Neural cell (in vitro differentiated cells): ENCODE results near the gene ZNF512. TPM values are rescaled to one million over a fixed set of nuclear protein-coding genes. Genes with fewer than 3 reads are reported as not detected.

Experiments
- H2AFZ ChIP-seq: fragments of 200-600, 300-800 bp; sonication (generic), shearing (Covaris generic); 2 replicates; pipeline ENCODE4 v1.6.0; 2014; ENCODE audit warnings: low read depth, mild to moderate bottlenecking, antibody characterized with exemption, low read length, moderate library complexity
- H3F3A ChIP-seq: fragments of 200-600 bp; shearing (Covaris generic); 2 replicates; pipeline ENCODE4 v1.6.1; 2016; ENCODE audit warnings: mild to moderate bottlenecking, moderate library complexity, mixed read lengths, antibody characterized with exemption, low read length; ENCODE audit not compliant: insufficient read depth, poor library complexity, severe bottlenecking
- H3K27ac ChIP-seq: fragments of 200-600, 300-800 bp; sonication (generic), shearing (Covaris generic); 2 replicates; pipeline ENCODE4 v1.5.1; 2014; ENCODE audit warnings: mild to moderate bottlenecking, low read length, moderate library complexity
- H3K27me3 ChIP-seq: fragments of 300-800, 200-600 bp; sonication (generic), shearing (Covaris generic); 2 replicates; pipeline ENCODE4 v1.6.0; 2014; ENCODE audit warnings: mild to moderate bottlenecking, low read depth, low read length, moderate library complexity; ENCODE audit not compliant: insufficient read depth
- H3K36me3 ChIP-seq: fragments of 300-800, 200-600 bp; sonication (generic), shearing (Covaris generic); 2 replicates; pipeline ENCODE4 v1.5.1; 2014; ENCODE audit warnings: mild to moderate bottlenecking, antibody characterized with exemption, low read length, moderate library complexity; ENCODE audit not compliant: insufficient read depth
- H3K4me2 ChIP-seq: fragments of 300-800, 200-600 bp; sonication (generic), shearing (Covaris generic); 2 replicates; pipeline ENCODE4 v1.6.0; 2014; ENCODE audit warnings: mild to moderate bottlenecking, low read length
- H3K4me3 ChIP-seq: fragments of 300-800, 200-600 bp; sonication (generic), shearing (Covaris generic); 2 replicates; pipeline ENCODE4 v1.5.1; 2014; ENCODE audit warnings: mild to moderate bottlenecking, low read length, moderate library complexity
- H3K79me2 ChIP-seq: fragments of 200-600 bp; shearing (Covaris generic); replicated peaks from 2 replicates; pipeline ENCODE4 v1.6.0; 2014; ENCODE audit warnings: mild to moderate bottlenecking, low read length, moderate library complexity; ENCODE audit not compliant: insufficient read depth
- H3K9ac ChIP-seq: fragments of 300-800, 200-600 bp; sonication (generic), shearing (Covaris generic); 2 replicates; pipeline ENCODE4 v1.6.1; 2016; ENCODE audit warnings: mild to moderate bottlenecking, low read length, mixed read lengths
- H3K9me2 ChIP-seq: fragments of 200-600 bp; shearing (Covaris generic); 2 replicates; pipeline ENCODE4 v1.6.1; 2016; ENCODE audit warnings: mild to moderate bottlenecking, low read length, mixed read lengths; ENCODE audit not compliant: insufficient read depth
- H3K9me3 ChIP-seq: fragments of 200-600, 300-800 bp; sonication (generic), shearing (Covaris generic); 2 replicates; pipeline ENCODE4 v1.6.1; 2016; ENCODE audit warnings: mild to moderate bottlenecking, mixed run types, low read length, moderate library complexity, mixed read lengths
- H4K20me1 ChIP-seq: fragments of 200-600 bp; shearing (Covaris generic); 2 replicates; pipeline ENCODE4 v1.6.1; 2016; ENCODE audit warnings: mild to moderate bottlenecking, mixed run types; ENCODE audit not compliant: insufficient read depth
- EP300 ChIP-seq: fragments of 450-650 bp; conservative IDR thresholded peaks from 2 replicates; pipeline ENCODE4 v1.6.1; 2014; ENCODE audit warnings: antibody characterized with exemption, mild to moderate bottlenecking, moderate library complexity; ENCODE audit not compliant: poor library complexity, severe bottlenecking
- EZH2 ChIP-seq: fragments of 200-600, 300-800 bp; shearing (Covaris generic), sonication (generic); IDR thresholded peaks from 2 replicates; pipeline ENCODE4 v1.6.1; 2014; ENCODE audit warnings: antibody characterized with exemption, low read length, borderline replicate concordance, mild to moderate bottlenecking; ENCODE audit not compliant: insufficient read depth, poor library complexity, severe bottlenecking
- MXI1 ChIP-seq: fragments of 450-650 bp; conservative IDR thresholded peaks from 2 replicates; pipeline ENCODE4 v1.6.1; 2014; ENCODE audit warnings: antibody characterized with exemption, mild to moderate bottlenecking; ENCODE audit not compliant: poor library complexity, severe bottlenecking
- POLR2AphosphoS5 ChIP-seq: IDR thresholded peaks from 2 replicates; pipeline ENCODE4 v1.6.1; 2012
- RAD21 ChIP-seq: fragments of 450-650 bp; conservative IDR thresholded peaks from 2 replicates; pipeline ENCODE4 v1.6.1; 2014; ENCODE audit warnings: antibody characterized with exemption, mild to moderate bottlenecking, moderate library complexity
- SMC3 ChIP-seq: fragments of 450-650 bp; conservative IDR thresholded peaks from 2 replicates; pipeline ENCODE4 v1.6.1; 2014; ENCODE audit warnings: antibody characterized with exemption, mild to moderate bottlenecking, moderate library complexity; ENCODE audit not compliant: poor library complexity
- TAF1 ChIP-seq: IDR thresholded peaks from 2 replicates; pipeline ENCODE4 v1.6.1; 2012; ENCODE audit warnings: low read depth
- polyA plus RNA-seq: library from polyadenylated mRNA; depleted of rRNA; stranded (reverse); fragments of >200 nt; gene quantifications from 2 replicates; pipeline ENCODE4 v1.2.3, GENCODE V29; 2014
- TF ChIP-seq, protein P1 (sequence below): IDR thresholded peaks from 2 replicates; pipeline ENCODE4 v1.6.1; 2012; ENCODE audit warnings: borderline replicate concordance
- TF ChIP-seq, protein P2 (sequence below): fragments of 450-650 bp; IDR thresholded peaks from 2 replicates; pipeline ENCODE4 v1.5.1; 2014; ENCODE audit warnings: antibody characterized with exemption, mild to moderate bottlenecking, moderate library complexity; ENCODE audit not compliant: poor library complexity, severe bottlenecking

The ZNF512 gene
- polyA plus RNA-seq, 1 donor from 2014 or later = 30.8 TPM

DNA sequence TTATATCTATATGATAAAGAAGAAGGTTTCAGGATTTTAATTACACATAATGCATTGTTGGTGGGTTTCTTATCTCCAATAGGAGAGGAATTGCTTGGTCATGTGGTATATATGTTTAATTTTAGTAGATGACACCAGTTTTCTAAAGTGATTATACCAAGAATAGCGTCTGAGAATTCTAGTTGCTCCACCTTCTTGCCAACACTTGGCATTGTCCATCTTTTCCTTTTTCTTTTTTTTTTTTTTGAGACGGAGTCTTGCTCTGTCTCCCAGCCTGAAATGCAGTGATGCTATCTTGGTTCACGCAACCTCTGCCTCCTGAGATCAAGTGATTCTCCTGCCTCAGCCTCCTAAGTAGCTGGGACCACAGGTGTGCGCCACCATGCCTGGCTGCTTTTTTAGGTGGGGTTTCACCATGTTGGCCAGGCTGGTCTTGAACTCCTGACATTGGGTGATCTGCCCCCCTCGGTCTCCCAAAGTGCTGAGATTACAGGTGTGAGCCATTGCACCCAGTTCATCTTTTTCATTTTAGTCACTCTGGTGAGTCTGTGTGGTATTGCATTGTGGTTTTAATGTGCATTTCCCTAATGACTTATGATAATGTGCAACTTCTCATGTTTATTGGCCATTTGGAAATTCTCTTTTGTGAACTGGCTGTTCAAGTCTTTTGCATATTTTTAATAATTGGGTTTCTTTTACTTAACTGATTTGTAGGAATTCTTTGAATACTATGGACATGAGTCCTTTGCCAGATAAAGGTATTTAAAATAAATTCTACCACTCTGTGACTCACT is 37.3 kb upstream of the ZNF512 start:
- no peaks in the 10 kb centered on the region for H3K9me3 ChIP-seq
- no peak overlapping the region for H2AFZ ChIP-seq
- TF ChIP-seq EP300 (no peak), POLR2AphosphoS5 (no peak), RAD21 (no peak), MXI1 (no peak), EZH2 (no peak), TAF1 (no peak), SMC3 (no peak)
- TF ChIP-seq, protein P1, sequence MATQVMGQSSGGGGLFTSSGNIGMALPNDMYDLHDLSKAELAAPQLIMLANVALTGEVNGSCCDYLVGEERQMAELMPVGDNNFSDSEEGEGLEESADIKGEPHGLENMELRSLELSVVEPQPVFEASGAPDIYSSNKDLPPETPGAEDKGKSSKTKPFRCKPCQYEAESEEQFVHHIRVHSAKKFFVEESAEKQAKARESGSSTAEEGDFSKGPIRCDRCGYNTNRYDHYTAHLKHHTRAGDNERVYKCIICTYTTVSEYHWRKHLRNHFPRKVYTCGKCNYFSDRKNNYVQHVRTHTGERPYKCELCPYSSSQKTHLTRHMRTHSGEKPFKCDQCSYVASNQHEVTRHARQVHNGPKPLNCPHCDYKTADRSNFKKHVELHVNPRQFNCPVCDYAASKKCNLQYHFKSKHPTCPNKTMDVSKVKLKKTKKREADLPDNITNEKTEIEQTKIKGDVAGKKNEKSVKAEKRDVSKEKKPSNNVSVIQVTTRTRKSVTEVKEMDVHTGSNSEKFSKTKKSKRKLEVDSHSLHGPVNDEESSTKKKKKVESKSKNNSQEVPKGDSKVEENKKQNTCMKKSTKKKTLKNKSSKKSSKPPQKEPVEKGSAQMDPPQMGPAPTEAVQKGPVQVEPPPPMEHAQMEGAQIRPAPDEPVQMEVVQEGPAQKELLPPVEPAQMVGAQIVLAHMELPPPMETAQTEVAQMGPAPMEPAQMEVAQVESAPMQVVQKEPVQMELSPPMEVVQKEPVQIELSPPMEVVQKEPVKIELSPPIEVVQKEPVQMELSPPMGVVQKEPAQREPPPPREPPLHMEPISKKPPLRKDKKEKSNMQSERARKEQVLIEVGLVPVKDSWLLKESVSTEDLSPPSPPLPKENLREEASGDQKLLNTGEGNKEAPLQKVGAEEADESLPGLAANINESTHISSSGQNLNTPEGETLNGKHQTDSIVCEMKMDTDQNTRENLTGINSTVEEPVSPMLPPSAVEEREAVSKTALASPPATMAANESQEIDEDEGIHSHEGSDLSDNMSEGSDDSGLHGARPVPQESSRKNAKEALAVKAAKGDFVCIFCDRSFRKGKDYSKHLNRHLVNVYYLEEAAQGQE = no peak
- TF ChIP-seq, protein P2, sequence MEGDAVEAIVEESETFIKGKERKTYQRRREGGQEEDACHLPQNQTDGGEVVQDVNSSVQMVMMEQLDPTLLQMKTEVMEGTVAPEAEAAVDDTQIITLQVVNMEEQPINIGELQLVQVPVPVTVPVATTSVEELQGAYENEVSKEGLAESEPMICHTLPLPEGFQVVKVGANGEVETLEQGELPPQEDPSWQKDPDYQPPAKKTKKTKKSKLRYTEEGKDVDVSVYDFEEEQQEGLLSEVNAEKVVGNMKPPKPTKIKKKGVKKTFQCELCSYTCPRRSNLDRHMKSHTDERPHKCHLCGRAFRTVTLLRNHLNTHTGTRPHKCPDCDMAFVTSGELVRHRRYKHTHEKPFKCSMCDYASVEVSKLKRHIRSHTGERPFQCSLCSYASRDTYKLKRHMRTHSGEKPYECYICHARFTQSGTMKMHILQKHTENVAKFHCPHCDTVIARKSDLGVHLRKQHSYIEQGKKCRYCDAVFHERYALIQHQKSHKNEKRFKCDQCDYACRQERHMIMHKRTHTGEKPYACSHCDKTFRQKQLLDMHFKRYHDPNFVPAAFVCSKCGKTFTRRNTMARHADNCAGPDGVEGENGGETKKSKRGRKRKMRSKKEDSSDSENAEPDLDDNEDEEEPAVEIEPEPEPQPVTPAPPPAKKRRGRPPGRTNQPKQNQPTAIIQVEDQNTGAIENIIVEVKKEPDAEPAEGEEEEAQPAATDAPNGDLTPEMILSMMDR = no peak
- no peaks in the 10 kb centered on the region for H3K9me2 ChIP-seq
- H3K79me2 ChIP-seq = no peaks in the 10 kb centered on the region
- H3F3A ChIP-seq = no peaks in the 10 kb centered on the region
- H3K4me2 ChIP-seq = no peak overlapping the region
- no peak overlapping the region for H3K4me3 ChIP-seq
- H3K27ac ChIP-seq = no peak overlapping the region
- H3K36me3 ChIP-seq = no peaks in the 10 kb centered on the region
- no peak overlapping the region for H3K9ac ChIP-seq
- H4K20me1 ChIP-seq = no peaks in the 10 kb centered on the region
- no peaks in the 10 kb centered on the region for H3K27me3 ChIP-seq

DNA sequence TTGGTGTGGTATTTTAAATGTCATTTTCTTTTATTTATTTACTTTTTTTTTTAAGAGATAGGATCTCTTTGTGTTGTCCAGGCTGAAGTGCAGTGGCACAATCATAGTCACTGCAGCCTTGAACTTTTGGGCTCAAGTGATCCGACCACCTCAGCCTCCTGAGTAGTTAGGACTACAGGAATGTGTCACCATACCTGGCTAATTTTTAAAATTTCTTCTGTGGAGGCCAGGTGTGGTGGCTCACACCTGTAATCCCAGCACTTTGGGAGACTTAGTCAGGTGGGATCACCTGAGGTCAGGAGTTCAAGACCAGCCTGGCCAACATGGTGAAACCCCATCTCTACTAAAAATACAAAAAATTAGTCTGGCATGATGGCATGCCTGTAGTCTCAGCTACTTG is 33.5 kb upstream of the ZNF512 start:
- TF ChIP-seq, protein P2 = no peak
- no peak for TF ChIP-seq RAD21
- TF ChIP-seq MXI1 = no peak
- no peak for TF ChIP-seq TAF1
- no peak for TF ChIP-seq EZH2
- TF ChIP-seq, protein P1 = no peak
- TF ChIP-seq EP300 = no peak
- TF ChIP-seq SMC3 = no peak
- no peak for TF ChIP-seq POLR2AphosphoS5
- Histone ChIP-seq H3K27ac (no peak overlapping the region), H3K27me3 (no peaks in the 10 kb centered on the region), H3K9ac (no peak overlapping the region), H2AFZ (no peak overlapping the region), H3K4me3 (no peak overlapping the region), H3K9me2 (no peaks in the 10 kb centered on the region), H3K36me3 (no peaks in the 10 kb centered on the region), H4K20me1 (no peaks in the 10 kb centered on the region), H3K4me2 (no peak overlapping the region), H3K9me3 (no peaks in the 10 kb centered on the region), H3K79me2 (no peaks in the 10 kb centered on the region), H3F3A (no peaks in the 10 kb centered on the region)
